ENCODE data around the gene APRT.

Gene APRT

GRCh38 chr16:88798772-88799455 is 12.8 kb downstream of the APRT start:
- no peak overlapping the region for H4K91ac ChIP-seq (ENCODE audit: low read length)
- H3K9me3 ChIP-seq (ENCODE audit: control insufficient read depth, low read length): no peaks in the 10 kb centered on the region
- peaks cover 9% of the 10 kb centered on the region for H3K4me1 ChIP-seq (ENCODE audit: control insufficient read depth, insufficient read depth, low read depth, low read length)
- no peak for DNase-seq
- no peak overlapping the region for H3K14ac ChIP-seq (ENCODE audit: low read length in 2 of 2)
- H3K27me3 ChIP-seq (ENCODE audit: control insufficient read depth in 1 of 2, insufficient read depth in 1 of 2, low read length in 2 of 2): peaks cover 0 to 1% of the 10 kb centered on the region in 2 experiments
- no peak overlapping the region for H2BK120ac ChIP-seq (ENCODE audit: low read depth, low read length)
- no peak overlapping the region for H2AK5ac ChIP-seq (ENCODE audit: low read length, severe bottlenecking)
- no peak overlapping the region for H3K18ac ChIP-seq (ENCODE audit: low read depth in 1 of 2, low read length in 2 of 2)
- peaks cover 0 to 8% of the 10 kb centered on the region in 2 experiments for H3K36me3 ChIP-seq (ENCODE audit: control insufficient read depth in 1 of 2, insufficient read depth in 2 of 2, low read depth in 1 of 2, low read length in 2 of 2)
- no peak overlapping the region for H3K23ac ChIP-seq (ENCODE audit: low read length in 2 of 2)
- no peak overlapping the region for H2BK15ac ChIP-seq (ENCODE audit: low read depth, poor library complexity, severe bottlenecking)
- no peak overlapping the region for H4K8ac ChIP-seq (ENCODE audit: low read length)
- H2BK5ac ChIP-seq (ENCODE audit: low read depth, low read length, poor library complexity, severe bottlenecking): no peak overlapping the region
- H3K4me3 ChIP-seq (ENCODE audit: insufficient read depth in 1 of 2, low read depth in 1 of 2, low read length in 2 of 2): no peak overlapping the region
- no peak overlapping the region for H3K4me2 ChIP-seq (ENCODE audit: low read length, poor library complexity, severe bottlenecking)
- no peak overlapping the region for H2AFZ ChIP-seq (ENCODE audit: low read depth, low read length)
- H3K79me1 ChIP-seq (replicated peaks; ENCODE audit: low read length, poor library complexity, severe bottlenecking): peaks cover 3% of the 10 kb centered on the region
- H3K4ac ChIP-seq (ENCODE audit: low read depth in 1 of 2, low read length in 2 of 2): no peak overlapping the region
- H2BK12ac ChIP-seq (ENCODE audit: low read length in 2 of 2): no peak overlapping the region
- no peak overlapping the region for H3K9ac ChIP-seq (ENCODE audit: low read length)
- no peak overlapping the region for H3K27ac ChIP-seq (ENCODE audit: low read length, poor library complexity, severe bottlenecking)

- H3K9ac ChIP-seq (ENCODE audit: low read length): no peak overlapping the region
- no peak overlapping the region for H2AFZ ChIP-seq (ENCODE audit: low read depth, low read length)
- over 99% methylated on average over 4 of the region's 4 CpGs for WGBS
- peaks cover 8% of the 10 kb centered on the region for H3K4me1 ChIP-seq (ENCODE audit: control insufficient read depth, insufficient read depth, low read depth, low read length)
- H3K27ac ChIP-seq (ENCODE audit: low read length, poor library complexity, severe bottlenecking): no peak overlapping the region
- H4K8ac ChIP-seq (ENCODE audit: low read length): no peak overlapping the region
- H2AK5ac ChIP-seq (ENCODE audit: low read length, severe bottlenecking): no peak overlapping the region
- no peak overlapping the region for H4K91ac ChIP-seq (ENCODE audit: low read length)
- H2BK120ac ChIP-seq (ENCODE audit: low read depth, low read length): no peak overlapping the region
- peaks cover 0 to 8% of the 10 kb centered on the region in 2 experiments for H3K36me3 ChIP-seq (ENCODE audit: control insufficient read depth in 1 of 2, insufficient read depth in 2 of 2, low read depth in 1 of 2, low read length in 2 of 2)
- no peak overlapping the region for H2BK5ac ChIP-seq (ENCODE audit: low read depth, low read length, poor library complexity, severe bottlenecking)
- H3K23ac ChIP-seq (ENCODE audit: low read length in 2 of 2): no peak overlapping the region
- no peak overlapping the region for H3K4me3 ChIP-seq (ENCODE audit: insufficient read depth in 1 of 2, low read depth in 1 of 2, low read length in 2 of 2)
- H2BK12ac ChIP-seq (ENCODE audit: low read length in 2 of 2): no peak overlapping the region
- peaks cover 4 to 9% of the 10 kb centered on the region in 2 experiments for H3K27me3 ChIP-seq (ENCODE audit: control insufficient read depth in 1 of 2, insufficient read depth in 1 of 2, low read length in 2 of 2)
- H3K14ac ChIP-seq (ENCODE audit: low read length in 2 of 2): no peak overlapping the region
- H3K79me1 ChIP-seq (replicated peaks; ENCODE audit: low read length, poor library complexity, severe bottlenecking): peaks cover 3% of the 10 kb centered on the region
- no peak overlapping the region for H3K4ac ChIP-seq (ENCODE audit: low read depth in 1 of 2, low read length in 2 of 2)
- H3K9me3 ChIP-seq (ENCODE audit: control insufficient read depth, low read length): no peaks in the 10 kb centered on the region
- DNase-seq: no peak
- no peak overlapping the region for H3K4me2 ChIP-seq (ENCODE audit: low read length, poor library complexity, severe bottlenecking)
- no peak overlapping the region for H3K18ac ChIP-seq (ENCODE audit: low read depth in 1 of 2, low read length in 2 of 2)
- H2BK15ac ChIP-seq (ENCODE audit: low read depth, poor library complexity, severe bottlenecking): no peak overlapping the region
These were observed 13.7 kb downstream of the APRT start for GRCh38 chr16:88798073-88798472.

- Histone ChIP-seq H3K4me3 (ENCODE audit: insufficient read depth in 1 of 2, low read depth in 1 of 2, low read length in 2 of 2) (no peak overlapping the region), H2BK120ac (ENCODE audit: low read depth, low read length) (no peak overlapping the region), H3K79me1 (replicated peaks; ENCODE audit: low read length, poor library complexity, severe bottlenecking) (no peaks in the 10 kb centered on the region), H4K8ac (ENCODE audit: low read length) (no peak overlapping the region), H3K27ac (ENCODE audit: low read length, poor library complexity, severe bottlenecking) (no peak overlapping the region), H3K9me3 (ENCODE audit: control insufficient read depth, low read length) (no peaks in the 10 kb centered on the region), H3K27me3 (ENCODE audit: control insufficient read depth in 1 of 2, insufficient read depth in 1 of 2, low read length in 2 of 2) (peaks cover 4 to 27% of the 10 kb centered on the region in 2 experiments), H3K18ac (ENCODE audit: low read depth in 1 of 2, low read length in 2 of 2) (no peak overlapping the region), H3K4me1 (ENCODE audit: control insufficient read depth, insufficient read depth, low read depth, low read length) (peaks cover 16% of the 10 kb centered on the region), H3K4me2 (ENCODE audit: low read length, poor library complexity, severe bottlenecking) (no peak overlapping the region), H2BK5ac (ENCODE audit: low read depth, low read length, poor library complexity, severe bottlenecking) (no peak overlapping the region), H2AK5ac (ENCODE audit: low read length, severe bottlenecking) (no peak overlapping the region), H2BK12ac (ENCODE audit: low read length in 2 of 2) (no peak overlapping the region), H2BK15ac (ENCODE audit: low read depth, poor library complexity, severe bottlenecking) (no peak overlapping the region), H3K14ac (ENCODE audit: low read length in 2 of 2) (no peak overlapping the region), H2AFZ (ENCODE audit: low read depth, low read length) (no peak overlapping the region), H3K36me3 (ENCODE audit: control insufficient read depth in 1 of 2, insufficient read depth in 2 of 2, low read depth in 1 of 2, low read length in 2 of 2) (peaks cover 0 to 8% of the 10 kb centered on the region in 2 experiments), H3K23ac (ENCODE audit: low read length in 2 of 2) (no peak overlapping the region), H3K4ac (ENCODE audit: low read depth in 1 of 2, low read length in 2 of 2) (no peak overlapping the region), H3K9ac (ENCODE audit: low read length) (no peak overlapping the region), H4K91ac (ENCODE audit: low read length) (no peak overlapping the region)
- no CpG with 5 or more reads among the region's 4 CpGs for WGBS
- no peak for DNase-seq
These were observed 15.4 kb downstream of the APRT start for GRCh38 chr16:88796278-88796677.

GRCh38 chr16:88793251-88793954 is 18.3 kb downstream of the APRT start:
- no peaks in the 10 kb centered on the region for H3K9me3 ChIP-seq (ENCODE audit: control insufficient read depth, low read length)
- peaks cover 4 to 31% of the 10 kb centered on the region in 2 experiments for H3K27me3 ChIP-seq (ENCODE audit: control insufficient read depth in 1 of 2, insufficient read depth in 1 of 2, low read length in 2 of 2)
- H3K27ac ChIP-seq (ENCODE audit: low read length, poor library complexity, severe bottlenecking): no peak overlapping the region
- H3K14ac ChIP-seq (ENCODE audit: low read length in 2 of 2): no peak overlapping the region
- H2BK5ac ChIP-seq (ENCODE audit: low read depth, low read length, poor library complexity, severe bottlenecking): no peak overlapping the region
- H2BK15ac ChIP-seq (ENCODE audit: low read depth, poor library complexity, severe bottlenecking): peak overlapping the region; percentile 6
- H2BK12ac ChIP-seq (ENCODE audit: low read length in 2 of 2): peak overlapping the region in 1 of 2 experiments; percentile 19
- no peak overlapping the region for H2BK120ac ChIP-seq (ENCODE audit: low read depth, low read length)
- no peak overlapping the region for H3K4ac ChIP-seq (ENCODE audit: low read depth in 1 of 2, low read length in 2 of 2)
- H2AK5ac ChIP-seq (ENCODE audit: low read length, severe bottlenecking): no peak overlapping the region
- WGBS: 72% methylated on average over 35 of the region's 35 CpGs
- no peak overlapping the region for H2AFZ ChIP-seq (ENCODE audit: low read depth, low read length)
- DNase-seq: no peak
- H3K18ac ChIP-seq (ENCODE audit: low read depth in 1 of 2, low read length in 2 of 2): no peak overlapping the region
- no peak overlapping the region for H3K23ac ChIP-seq (ENCODE audit: low read length in 2 of 2)
- no peaks in the 10 kb centered on the region for H3K36me3 ChIP-seq (ENCODE audit: control insufficient read depth in 1 of 2, insufficient read depth in 2 of 2, low read depth in 1 of 2, low read length in 2 of 2)
- no peak overlapping the region for H4K8ac ChIP-seq (ENCODE audit: low read length)
- no peak overlapping the region for H3K9ac ChIP-seq (ENCODE audit: low read length)
- H3K4me2 ChIP-seq (ENCODE audit: low read length, poor library complexity, severe bottlenecking): no peak overlapping the region
- H4K91ac ChIP-seq (ENCODE audit: low read length): peak overlapping the region; percentile 25
- H3K4me1 ChIP-seq (ENCODE audit: control insufficient read depth, insufficient read depth, low read depth, low read length): peaks cover 31% of the 10 kb centered on the region
- H3K79me1 ChIP-seq (replicated peaks; ENCODE audit: low read length, poor library complexity, severe bottlenecking): no peaks in the 10 kb centered on the region
- no peak overlapping the region for H3K4me3 ChIP-seq (ENCODE audit: insufficient read depth in 1 of 2, low read depth in 1 of 2, low read length in 2 of 2)

Measured in mesenchymal stem cell (in vitro differentiated cells and primary cell).